ENCODE measurements around the gene ENC1. TPM values are rescaled to one million over a fixed set of nuclear protein-coding genes. Genes with fewer than 3 reads are reported as not detected.
A peak's percentile ranks its signal among the peaks of the same experiment; 100 is the strongest.
"Not testable (repeated sequence)": the region's sequence is repeated elsewhere in the genome, so short reads cannot be mapped to it uniquely, and the experiment has no call there.

ENC1 gene
- total and polyA plus RNA-seq, 3 donors from 2014 or later = 28.3 to 153 (median 89.7) TPM

DNA sequence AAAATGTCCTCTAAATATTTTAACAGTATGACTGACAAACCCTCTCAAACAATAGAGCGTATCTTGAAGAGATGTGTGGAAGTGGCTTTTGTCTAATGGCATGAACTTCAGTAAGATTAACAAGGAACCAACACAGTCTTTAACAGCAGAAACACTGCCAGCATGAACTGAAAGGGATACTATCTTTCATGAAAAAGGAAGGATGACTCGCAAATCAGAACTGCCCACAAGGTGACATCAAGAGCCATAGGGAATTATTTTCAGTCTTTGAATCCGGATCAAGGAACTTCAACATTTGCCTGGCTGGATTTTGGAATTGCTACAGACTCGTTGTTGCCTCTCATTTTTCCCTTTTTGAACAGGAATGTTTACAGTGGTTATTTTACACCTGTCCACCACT is 39.4 kb upstream of the ENC1 start:
- no peak for DNase-seq
- 73 to 77% methylated on average over 4 of the region's 4 CpGs for WGBS, 2 donors
- TF ChIP-seq POLR2A (IDR thresholded peaks at IDR 0.05) = no peak
- TF ChIP-seq CTCF (IDR thresholded peaks at IDR 0.05) = no peak
- peaks cover 3% of the 10 kb centered on the region for H3K4me1 ChIP-seq
- no peak overlapping the region for H3K4me3 ChIP-seq
- intact Hi-C loops (cut with DNase I; ENCODE audit: low total_unique reads) = no loop called here
- no peak overlapping the region for H3K27ac ChIP-seq
- no peaks in the 10 kb centered on the region for H3K36me3 ChIP-seq (ENCODE audit: low read depth, missing control alignments)
- H3K9me3 ChIP-seq = no peaks in the 10 kb centered on the region
- H3K27me3 ChIP-seq = no peaks in the 10 kb centered on the region

- H3K9me3 ChIP-seq; intact Hi-C loops (cut with DNase I; ENCODE audit: low total_unique reads); H3K27me3 ChIP-seq; H3K27ac ChIP-seq; H3K36me3 ChIP-seq (ENCODE audit: low read depth, missing control alignments); H3K4me1 ChIP-seq; H3K4me3 ChIP-seq: not testable (repeated sequence)
- peak; percentile 52 for DNase-seq
- 56 to 73% methylated on average over 3 of the region's 3 CpGs for WGBS, 2 donors
These were observed 38.8 kb upstream of the ENC1 start for GRCh38 chr5:74679300-74679699.

- H3K27ac ChIP-seq; H3K4me1 ChIP-seq; H3K36me3 ChIP-seq (ENCODE audit: low read depth, missing control alignments); DNase-seq; H3K9me3 ChIP-seq; intact Hi-C loops (cut with DNase I; ENCODE audit: low total_unique reads); H3K4me3 ChIP-seq; H3K27me3 ChIP-seq: not testable (repeated sequence)
- WGBS, 2 donors = 95 to 99% methylated on average over 3 of the region's 3 CpGs
These were observed 37.6 kb upstream of the ENC1 start for GRCh38 chr5:74678123-74678522.

- H3K9me3 ChIP-seq; intact Hi-C loops (cut with DNase I; ENCODE audit: low total_unique reads); H3K4me3 ChIP-seq; H3K27me3 ChIP-seq; H3K4me1 ChIP-seq; H3K27ac ChIP-seq; H3K36me3 ChIP-seq (ENCODE audit: low read depth, missing control alignments); DNase-seq: not testable (repeated sequence)
- 91 to 92% methylated on average over 6 of the region's 6 CpGs for WGBS, 2 donors
These were observed 35.9 kb upstream of the ENC1 start for GRCh38 chr5:74676466-74676865.

DNA sequence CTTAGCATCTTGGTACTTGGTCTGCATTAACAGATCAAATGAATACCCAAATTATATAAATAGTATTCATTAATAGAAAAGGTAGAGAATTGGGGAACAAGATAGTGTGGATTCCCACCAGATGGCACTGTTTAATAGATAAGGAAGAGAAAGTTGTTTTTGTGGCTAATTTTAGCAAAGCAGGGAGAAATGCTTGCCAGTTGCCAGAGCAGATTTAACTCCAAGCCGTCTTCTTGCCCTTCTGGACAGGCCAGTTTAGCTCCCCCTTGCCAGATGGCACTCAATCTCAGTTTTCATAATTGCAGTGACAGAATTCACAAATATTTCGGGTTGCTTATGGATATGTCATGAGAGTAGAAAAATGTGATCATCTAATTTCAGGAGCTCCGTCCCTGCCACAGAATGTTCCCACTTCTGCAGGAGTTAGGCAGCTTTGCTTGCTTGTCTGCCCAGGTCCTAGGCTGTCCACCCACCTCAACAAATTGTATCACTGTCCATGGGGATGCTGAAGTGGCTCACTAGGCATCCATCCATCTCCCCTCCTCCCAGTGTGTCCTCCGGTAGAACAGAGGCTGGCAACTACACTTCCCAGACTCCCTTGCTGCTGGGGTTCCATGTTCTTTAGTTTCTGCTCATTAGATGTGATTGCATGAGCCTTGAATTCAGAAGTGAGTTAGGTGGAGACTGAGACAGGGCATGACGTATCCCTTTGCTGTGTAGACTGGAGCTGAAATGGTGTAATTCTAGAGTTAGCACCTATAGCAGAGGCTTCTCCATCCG is 32.7 kb upstream of the ENC1 start:
- no peaks in the 10 kb centered on the region for H3K36me3 ChIP-seq (ENCODE audit: low read depth, missing control alignments)
- DNase-seq = peak; percentile 35
- H3K27ac ChIP-seq = peak overlapping the region in 1 of 2 donors; percentile 15
- H3K27me3 ChIP-seq = no peaks in the 10 kb centered on the region
- H3K4me3 ChIP-seq = no peak overlapping the region
- TF ChIP-seq POLR2A (IDR thresholded peaks at IDR 0.05) = no peak
- peak in 2 of 3 experiments; percentile 34 to 53 for TF ChIP-seq CTCF (IDR thresholded peaks at IDR 0.05)
- H3K9me3 ChIP-seq = no peaks in the 10 kb centered on the region
- intact Hi-C loops (cut with DNase I; ENCODE audit: low total_unique reads) = no loop called here
- WGBS, 2 donors = 36 to 63% methylated on average over 6 of the region's 6 CpGs
- H3K4me1 ChIP-seq = peaks cover 6% of the 10 kb centered on the region

DNA sequence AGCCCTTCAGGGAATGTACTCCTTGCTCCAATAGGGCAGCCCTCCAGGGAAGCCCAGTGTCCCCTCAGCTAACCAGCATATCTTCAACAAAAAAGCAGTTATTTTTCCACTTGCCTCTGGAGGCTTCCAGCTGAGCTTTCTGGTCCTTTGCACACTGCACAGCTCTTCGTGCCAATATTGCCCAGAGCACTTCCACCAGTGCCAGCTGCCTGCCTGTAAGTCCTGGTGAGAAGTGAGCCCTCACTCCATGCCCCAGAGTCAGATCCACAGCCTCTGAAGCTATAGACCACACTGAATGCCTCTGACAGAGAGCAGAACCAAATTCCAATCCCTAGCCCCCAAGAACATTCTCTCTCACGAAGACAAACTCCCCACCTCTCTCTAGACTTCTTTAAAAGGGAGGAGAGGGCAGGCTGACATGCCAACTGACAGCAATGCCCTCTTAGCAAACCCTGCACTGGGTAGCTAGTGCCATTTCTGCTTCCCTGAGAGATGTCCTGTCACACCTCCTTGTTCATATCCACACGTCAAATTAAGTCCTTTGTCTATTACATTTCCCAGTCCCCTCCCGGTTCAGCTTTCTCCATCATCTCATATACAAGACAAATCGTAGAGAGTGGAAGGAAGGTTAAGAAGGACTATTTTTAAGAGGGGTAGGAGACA is 31.8 kb upstream of the ENC1 start:
- TF ChIP-seq POLR2A (IDR thresholded peaks at IDR 0.05) (no peak), CTCF (IDR thresholded peaks at IDR 0.05) (no peak)
- Histone ChIP-seq H3K4me1 (peaks cover 6% of the 10 kb centered on the region), H3K9me3 (no peaks in the 10 kb centered on the region), H3K36me3 (ENCODE audit: low read depth, missing control alignments) (no peaks in the 10 kb centered on the region), H3K4me3 (no peak overlapping the region), H3K27ac (no peak overlapping the region), H3K27me3 (no peaks in the 10 kb centered on the region)
- no peak for DNase-seq
- intact Hi-C loops (cut with DNase I; ENCODE audit: low total_unique reads) = no loop called here
- 69 to 75% methylated on average over 5 of the region's 5 CpGs for WGBS, 2 donors
